K562 (cell line): Measurements from ENCODE around the gene C6orf89. TPM values are rescaled to one million over a fixed set of nuclear protein-coding genes. Genes with fewer than 3 reads are reported as not detected.

Experiments used
- CBX3 ChIP-seq, 2 experiments: IDR thresholded peaks; 1 replicate in 1 of 2; 2 replicates in 1 of 2; pipeline ENCODE4 v1.6.1; 2012; ENCODE audit warnings: inconsistent platforms in 2 of 2, low read length in 2 of 2, borderline replicate concordance in 1 of 2, control low read depth in 1 of 2
- CCAR2 ChIP-seq: fragments of 200-400 bp; formaldehyde crosslinking; IDR thresholded peaks from 2 replicates; pipeline ENCODE4 v1.6.1; 2017; ENCODE audit warnings: mild to moderate bottlenecking, low read depth, low read length
- DEAF1 ChIP-seq: fragments of 450-650 bp; formaldehyde crosslinking; IDR thresholded peaks from 2 replicates; pipeline ENCODE4 v1.4.0; 2020; ENCODE audit warnings: mild to moderate bottlenecking, moderate library complexity
- EGR1 ChIP-seq: fragments of 450-650 bp; conservative IDR thresholded peaks from 2 replicates; pipeline ENCODE4 v1.6.1; 2017; ENCODE audit warnings: mild to moderate bottlenecking
- GTF3C2 ChIP-seq: IDR thresholded peaks from 3 replicates; pipeline ENCODE4 v1.6.1; 2011; ENCODE audit warnings: borderline replicate concordance, mild to moderate bottlenecking, moderate library complexity; ENCODE audit not compliant: insufficient read length; ENCODE audit errors: extremely low read depth
- HINFP ChIP-seq: fragments of 450-650 bp; conservative IDR thresholded peaks from 2 replicates; pipeline ENCODE4 v1.6.1; 2016; ENCODE audit warnings: missing genetic modification characterization, low read depth, mild to moderate bottlenecking, control low read depth, missing compliant biosample characterization
- HMG20A ChIP-seq: fragments of 450-650 bp; formaldehyde crosslinking; conservative IDR thresholded peaks from 2 replicates; pipeline ENCODE4 v1.4.0; 2020; ENCODE audit warnings: mild to moderate bottlenecking, mixed read lengths
- HNRNPUL1 ChIP-seq: fragments of 200-400 bp; formaldehyde crosslinking; IDR thresholded peaks from 2 replicates; pipeline ENCODE4 v1.6.1; 2017; ENCODE audit warnings: low read length
- NFYB ChIP-seq: IDR thresholded peaks from 2 replicates; pipeline ENCODE4 v1.6.1; 2011; ENCODE audit warnings: mild to moderate bottlenecking, moderate library complexity; ENCODE audit not compliant: insufficient read length; ENCODE audit errors: extremely low read depth
- PHF21A ChIP-seq: fragments of 450-650 bp; IDR thresholded peaks from 2 replicates; pipeline ENCODE4 v1.6.1; 2017; ENCODE audit warnings: low read depth, borderline replicate concordance
- SMARCC2 ChIP-seq: fragments of 450-650 bp; IDR thresholded peaks from 2 replicates; pipeline ENCODE4 v1.6.1; 2017; ENCODE audit warnings: antibody characterized with exemption, moderate library complexity, mild to moderate bottlenecking, low read depth
- SREBF2 ChIP-seq: sonication (generic); formaldehyde crosslinking; IDR thresholded peaks from 2 replicates; pipeline ENCODE4 v1.4.0; 2020; ENCODE audit warnings: mild to moderate bottlenecking, missing genetic modification reagents
- TSC22D4 ChIP-seq: fragments of 450-650 bp; IDR thresholded peaks from 2 replicates; pipeline ENCODE4 v1.6.1; 2016; ENCODE audit warnings: missing genetic modification characterization, missing biosample characterization, control low read depth
- U2AF2 ChIP-seq: fragments of 200-400 bp; formaldehyde crosslinking; optimal IDR thresholded peaks from 2 replicates; pipeline ENCODE3; 2017; ENCODE audit warnings: low read depth, mild to moderate bottlenecking, low read length
- ZNF253 ChIP-seq: fragments of 250-450 bp; sonication (Bioruptor Pico); conservative IDR thresholded peaks from 2 replicates; pipeline ENCODE4 v1.6.1; 2021; ENCODE audit warnings: mild to moderate bottlenecking
- ZNF507 ChIP-seq: conservative IDR thresholded peaks from 2 replicates; pipeline ENCODE4 v1.6.1; 2017; ENCODE audit warnings: missing genetic modification characterization, missing compliant biosample characterization
- ZNF79 ChIP-seq: fragments of 250-450 bp; sonication (Bioruptor Pico); IDR thresholded peaks from 2 replicates; pipeline ENCODE4 v1.4.0; 2020; ENCODE audit warnings: low read depth, mild to moderate bottlenecking, moderate library complexity
- polyA plus RNA-seq, 8 experiments: library from polyadenylated mRNA; depleted of rRNA in 4 of 8; stranded (reverse) in 5 of 8; unstranded in 3 of 8; fragments of >200 nt; fragmentation: Nextera tagmentation in 2 of 8; fragmentation: Illumina TruSeq in 1 of 8; extraction: Ambion mirVana in 2 of 8; extraction: Trizol in 1 of 8; gene quantifications; 2 replicates each; pipeline versions ENCODE4 v1.2.1 to v1.2.3, GENCODE V29; 2011 to 2014; ENCODE audit warnings: inconsistent platforms in 1 of 8, missing spikeins in 1 of 8
- total RNA-seq, 7 experiments: library from RNA; depleted of rRNA in 6 of 7; stranded (reverse); fragments of >200 nt in 6 of 7; fragmentation: Illumina TruSeq in 2 of 7; extraction: Trizol in 2 of 7; gene quantifications; 2 replicates each; pipeline versions ENCODE4 v1.2.1 to v1.2.3, GENCODE V29; 2011 to 2021; ENCODE audit warnings: low replicate concordance in 1 of 7
- TF ChIP-seq, protein P1 (sequence below): fragments of 450-650 bp; IDR thresholded peaks from 2 replicates; pipeline ENCODE4 v1.6.1; 2018; ENCODE audit not compliant: partially characterized antibody

The C6orf89 gene
- total and polyA plus RNA-seq, 9 of the 15 experiments (the other 6 are each of a cell fraction or from before 2014, with no cell fraction given) = 35.2 to 111 (median 58.5) TPM

GRCh38 chr6:36954262-36954931 is 68.6 kb downstream of the C6orf89 start, which contains the start of gene PI16 (continued):
- TF ChIP-seq DEAF1 (no peak), U2AF2 (no peak), PHF21A (peak; percentile 94; the same call in 1 of the 2 replicates), TSC22D4 (tag) (no peak), HNRNPUL1 (no peak), HMG20A (peak; percentile 95), SMARCC2 (peak; percentile 85; the same call in 1 of the 2 replicates), CCAR2 (no peak), ZNF79 (CRISPR knock-in tag) (no peak), ZNF507 (tag) (no peak), SREBF2 (no peak), HINFP (tag) (no peak), NFYB (peak; percentile 27), EGR1 (peak; percentile 64), ZNF253 (CRISPR knock-in tag) (no peak), GTF3C2 (no peak), CBX3 (IDR thresholded peaks at IDR 0.05; ENCODE audit: borderline replicate concordance in 1 of 2, low read length in 2 of 2) (no peak)
- TF ChIP-seq, protein P1, sequence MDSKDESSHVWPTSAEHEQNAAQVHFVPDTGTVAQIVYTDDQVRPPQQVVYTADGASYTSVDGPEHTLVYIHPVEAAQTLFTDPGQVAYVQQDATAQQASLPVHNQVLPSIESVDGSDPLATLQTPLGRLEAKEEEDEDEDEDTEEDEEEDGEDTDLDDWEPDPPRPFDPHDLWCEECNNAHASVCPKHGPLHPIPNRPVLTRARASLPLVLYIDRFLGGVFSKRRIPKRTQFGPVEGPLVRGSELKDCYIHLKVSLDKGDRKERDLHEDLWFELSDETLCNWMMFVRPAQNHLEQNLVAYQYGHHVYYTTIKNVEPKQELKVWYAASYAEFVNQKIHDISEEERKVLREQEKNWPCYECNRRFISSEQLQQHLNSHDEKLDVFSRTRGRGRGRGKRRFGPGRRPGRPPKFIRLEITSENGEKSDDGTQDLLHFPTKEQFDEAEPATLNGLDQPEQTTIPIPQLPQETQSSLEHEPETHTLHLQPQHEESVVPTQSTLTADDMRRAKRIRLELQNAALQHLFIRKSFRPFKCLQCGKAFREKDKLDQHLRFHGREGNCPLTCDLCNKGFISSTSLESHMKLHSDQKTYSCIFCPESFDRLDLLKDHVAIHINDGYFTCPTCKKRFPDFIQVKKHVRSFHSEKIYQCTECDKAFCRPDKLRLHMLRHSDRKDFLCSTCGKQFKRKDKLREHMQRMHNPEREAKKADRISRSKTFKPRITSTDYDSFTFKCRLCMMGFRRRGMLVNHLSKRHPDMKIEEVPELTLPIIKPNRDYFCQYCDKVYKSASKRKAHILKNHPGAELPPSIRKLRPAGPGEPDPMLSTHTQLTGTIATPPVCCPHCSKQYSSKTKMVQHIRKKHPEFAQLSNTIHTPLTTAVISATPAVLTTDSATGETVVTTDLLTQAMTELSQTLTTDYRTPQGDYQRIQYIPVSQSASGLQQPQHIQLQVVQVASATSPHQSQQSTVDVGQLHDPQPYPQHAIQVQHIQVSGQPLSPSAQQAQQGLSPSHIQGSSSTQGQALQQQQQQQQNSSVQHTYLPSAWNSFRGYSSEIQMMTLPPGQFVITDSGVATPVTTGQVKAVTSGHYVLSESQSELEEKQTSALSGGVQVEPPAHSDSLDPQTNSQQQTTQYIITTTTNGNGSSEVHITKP = peak; percentile 14
